HG02973 (cell line): ENCODE measurements around the gene FAM156B.
"Not testable (repeated sequence)": the region's sequence is repeated elsewhere in the genome, so short reads cannot be mapped to it uniquely, and the experiment has no call there.

Source experiments
- ATAC-seq: cut with Tn5 transposase; IDR thresholded peaks from one replicate; pipeline ENCODE4 v1.9.1; 2021; ENCODE audit warnings: moderate library complexity; ENCODE audit not compliant: unreplicated experiment

The FAM156B gene

GRCh38 chrX:52896855-52897709 lies at the start of gene FAM156B:
Gene FAM156B, plus strand, starts transcription at chrX:52897330. Its CDS starts 9,896 bp downstream, at chrX:52907226.
- ATAC-seq: peak; percentile 78

DNA sequence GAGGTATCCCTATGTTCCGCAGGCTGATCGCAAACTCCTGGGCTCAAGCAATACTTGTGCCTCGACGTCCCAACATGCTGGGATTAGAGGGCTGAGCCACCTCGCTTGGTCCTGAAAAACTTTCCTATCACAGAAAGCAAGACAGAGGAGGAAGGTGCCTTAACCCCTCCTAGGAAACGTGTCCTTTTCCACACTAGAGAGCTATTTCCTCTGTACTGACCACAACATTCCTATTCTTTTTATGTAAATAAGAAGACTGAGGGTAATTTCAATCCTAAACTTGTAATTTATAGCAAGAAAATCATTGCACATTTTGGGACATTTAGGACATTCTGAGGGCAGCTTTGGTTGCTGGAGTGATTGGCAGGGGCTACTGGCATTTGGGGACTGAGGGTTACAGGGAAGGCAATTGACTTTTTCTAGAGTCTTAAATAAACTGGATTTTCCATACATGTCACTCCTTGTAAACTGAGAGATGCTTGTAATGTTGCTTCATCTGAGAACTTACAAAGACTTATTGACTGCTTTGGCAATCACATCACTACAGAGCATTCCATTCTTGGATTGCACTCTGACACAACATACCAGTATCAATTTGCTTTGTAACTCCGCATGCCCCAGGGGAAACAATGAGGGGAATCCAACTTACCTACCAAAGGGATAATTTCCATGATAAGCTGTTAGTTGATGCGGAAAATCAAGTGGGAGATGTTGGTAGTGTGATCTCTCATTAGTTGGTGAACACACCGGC lies 44.8 kb upstream of the FAM156B start:
- ATAC-seq: no peak

DNA sequence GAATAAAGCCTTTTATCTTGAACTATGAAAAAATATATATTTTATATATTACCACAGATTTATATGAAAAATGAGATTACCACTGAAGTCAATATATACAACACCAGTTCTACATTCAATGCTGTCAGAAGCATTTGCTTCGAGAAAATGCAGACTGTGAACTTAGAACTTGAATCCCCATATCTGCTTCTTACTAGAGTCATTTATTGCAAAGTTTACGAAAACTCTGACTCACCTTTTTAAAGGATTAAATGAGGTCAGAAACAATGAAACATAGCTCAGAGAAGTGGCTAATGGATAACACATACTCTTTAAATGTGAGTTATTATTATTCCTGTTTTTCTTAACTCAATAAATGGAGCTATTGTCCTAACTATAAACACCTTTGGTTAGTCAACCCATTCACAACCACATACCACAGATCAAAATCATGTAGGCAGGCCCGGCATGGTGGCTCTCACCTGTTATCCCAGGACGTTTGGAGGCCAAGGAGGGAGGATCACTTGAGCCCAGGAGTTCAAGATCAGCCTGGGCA lies 40.1 kb upstream of the FAM156B start:
- ATAC-seq: not testable (repeated sequence)

DNA sequence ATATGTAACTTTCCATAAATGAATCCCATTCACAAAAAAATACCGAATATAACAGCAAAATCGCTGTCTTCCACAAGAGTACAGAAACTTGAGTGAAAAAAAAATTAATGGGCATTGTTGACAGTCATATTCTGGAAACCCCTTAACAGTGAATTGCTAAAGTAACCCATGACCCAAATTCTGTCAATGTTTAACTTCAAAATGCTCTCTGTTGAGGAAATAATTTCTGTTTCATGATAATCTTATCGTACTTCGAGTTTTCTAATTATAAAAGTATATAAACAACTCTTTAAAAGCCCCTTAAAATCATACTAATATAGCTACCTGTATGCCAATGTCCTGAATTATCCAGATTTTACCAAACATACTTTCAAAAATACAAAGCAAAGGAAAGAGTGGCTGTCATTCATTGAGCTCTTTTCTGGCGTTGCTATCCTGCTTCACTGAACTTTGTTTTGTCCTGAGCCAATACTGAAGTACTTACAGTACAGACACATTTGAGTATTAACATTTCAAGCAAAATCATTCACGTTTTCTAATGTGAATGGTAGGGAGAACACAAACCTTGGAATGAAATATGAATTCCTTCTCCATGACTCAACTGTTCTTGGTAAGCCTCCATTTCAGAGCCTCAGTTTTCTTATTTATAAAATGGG lies 31.7 kb upstream of the FAM156B start:
- no peak for ATAC-seq

DNA sequence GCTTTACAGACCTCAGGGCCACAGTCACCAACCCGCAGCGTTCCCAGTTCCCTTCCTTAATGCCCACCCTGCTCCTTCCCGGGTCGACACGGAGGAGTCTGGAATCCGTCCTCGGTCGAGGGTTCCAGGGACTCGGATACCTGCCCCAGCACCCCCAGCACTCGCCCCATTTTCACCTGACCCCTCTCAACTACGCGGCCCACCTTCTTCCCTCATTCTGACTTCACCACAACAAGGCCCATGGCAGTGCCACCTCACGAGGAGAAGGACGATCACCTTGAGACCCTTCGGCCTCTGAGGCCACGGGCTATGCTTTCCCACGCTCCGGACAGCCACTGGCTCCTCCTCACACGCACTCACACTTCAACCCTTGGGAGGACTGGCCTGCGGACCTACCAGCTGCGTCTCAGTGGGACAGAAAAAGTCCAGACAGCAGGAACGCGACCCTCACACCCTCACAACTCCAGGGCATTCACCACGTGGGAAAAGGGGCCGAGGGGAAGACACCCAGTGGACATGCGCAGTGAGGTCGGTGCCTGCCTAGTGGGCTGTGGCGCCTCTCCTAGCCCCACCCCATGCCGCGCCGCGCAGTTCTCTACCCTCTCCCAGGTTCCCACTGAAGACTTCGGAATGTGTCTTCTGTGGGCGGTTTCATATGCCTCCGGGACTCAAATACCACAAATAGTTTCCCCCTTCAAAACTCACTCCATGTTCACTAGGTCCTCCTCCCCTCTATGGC lies 29.4 kb upstream of the FAM156B start, which contains the start of gene XAGE3:
Gene XAGE3, minus strand, starts transcription at position 474 of the 739 bp plus-strand sequence. CDS start 950 bp downstream, outside the sequence.
- no peak for ATAC-seq

GRCh38 chrX:52870046-52870445 lies 27.1 kb upstream of the FAM156B start:
- ATAC-seq: no peak

- not testable (repeated sequence) for ATAC-seq
Observed at GRCh38 chrX:52873825-52874224, 23.3 kb upstream of the FAM156B start.

DNA sequence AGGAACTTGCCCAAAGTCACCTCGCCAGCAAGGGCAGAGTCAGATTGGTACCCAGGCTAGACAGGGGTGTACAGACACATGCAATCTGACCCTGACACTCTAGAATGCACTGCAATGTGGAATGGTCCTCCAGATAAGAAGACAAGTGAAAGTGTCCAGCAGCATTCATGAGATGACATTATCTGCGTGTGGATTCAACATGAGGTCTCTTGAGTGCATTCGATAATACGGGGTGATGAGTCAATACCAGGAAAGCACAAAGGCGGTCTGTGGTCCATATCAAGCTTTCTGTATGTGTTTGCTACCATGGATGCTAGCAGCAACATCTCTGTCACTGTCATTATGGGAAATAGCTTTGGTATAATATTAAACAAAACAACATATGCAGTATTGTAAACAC lies 22.5 kb upstream of the FAM156B start:
- ATAC-seq: no peak

DNA sequence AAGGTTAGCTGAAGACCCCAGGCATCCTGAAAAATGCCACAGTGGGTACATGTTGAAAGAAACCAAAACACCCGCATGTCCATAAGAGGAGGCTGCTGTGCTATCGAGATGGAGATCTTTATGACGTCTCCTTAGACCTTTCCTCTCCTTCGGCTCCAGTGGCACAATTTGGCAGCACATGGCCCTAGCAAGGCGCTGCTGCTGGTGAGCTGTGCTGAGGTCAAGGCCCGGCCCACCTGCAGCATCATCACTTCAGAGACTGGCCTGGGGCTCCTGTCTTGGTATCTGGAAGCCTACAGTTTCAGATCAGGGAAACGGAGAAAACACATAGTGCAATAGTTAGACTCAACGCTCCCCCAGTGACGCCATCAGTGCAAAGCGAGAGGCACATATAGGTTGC lies 21.7 kb upstream of the FAM156B start:
- ATAC-seq: not testable (repeated sequence)

DNA sequence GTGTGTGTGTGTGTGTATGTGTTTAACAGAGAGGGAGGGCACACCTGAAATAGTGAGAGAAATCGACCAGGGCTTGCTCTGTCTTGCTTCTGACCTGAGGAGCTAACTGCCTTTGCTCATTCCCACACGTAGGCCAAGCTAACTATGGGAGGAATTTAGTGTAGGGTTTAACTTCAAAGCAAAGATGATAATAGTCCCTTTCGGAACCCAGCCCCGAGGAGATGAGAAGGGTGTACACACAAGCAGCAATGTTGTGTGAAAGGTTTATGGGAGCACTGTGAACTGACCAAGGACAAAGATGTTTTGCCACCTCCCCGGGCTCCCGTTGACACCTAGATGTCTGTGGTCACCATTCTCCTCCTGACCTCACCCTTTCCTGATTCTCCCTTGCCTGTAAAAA lies 20.7 kb upstream of the FAM156B start:
- ATAC-seq: not testable (repeated sequence)

DNA sequence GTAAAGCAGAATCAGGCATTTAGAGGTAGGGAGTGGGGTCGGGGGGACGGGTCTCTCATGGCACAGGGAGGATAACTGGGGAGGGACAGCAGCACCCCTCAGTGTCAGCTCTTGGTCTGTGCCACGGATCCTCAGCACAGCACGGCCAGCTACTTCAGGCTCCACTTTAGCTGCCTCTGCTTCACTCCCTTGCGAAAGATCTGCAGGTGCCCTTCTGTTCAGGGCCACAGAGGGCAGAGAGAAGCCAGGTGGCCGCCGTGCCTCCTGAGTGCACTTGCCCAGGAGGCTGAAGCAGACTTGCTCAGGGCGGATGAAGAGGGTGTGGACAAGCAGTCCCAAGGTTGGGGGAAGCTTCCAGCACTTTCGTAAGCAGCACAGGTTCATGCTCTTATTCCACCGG lies 9.7 kb upstream of the FAM156B start:
- ATAC-seq: not testable (repeated sequence)

DNA sequence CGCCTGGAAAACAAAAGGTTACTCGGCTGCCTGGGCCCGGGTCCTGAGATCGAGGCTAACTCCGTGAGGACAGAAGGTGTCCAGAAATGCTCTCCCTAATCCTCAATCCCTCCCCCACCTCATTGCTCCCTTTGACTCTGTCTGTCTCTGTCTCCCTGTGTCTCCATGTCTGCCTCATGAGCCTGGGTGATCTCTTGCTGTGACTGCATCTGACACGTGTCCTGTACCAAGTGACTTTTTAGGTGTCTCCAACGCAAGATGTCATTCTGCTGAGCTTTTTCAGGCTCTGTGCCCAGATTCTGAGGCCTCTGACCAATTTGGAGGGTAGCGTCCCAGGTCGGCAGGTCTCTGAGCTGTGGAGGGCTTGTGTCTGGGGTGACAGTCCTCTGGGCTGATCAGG lies 9.0 kb upstream of the FAM156B start:
- ATAC-seq: not testable (repeated sequence)

- peak; percentile 20 for ATAC-seq
Observed at GRCh38 chrX:52896438-52896837, 692 bp upstream of the FAM156B start.

- ATAC-seq: not testable (repeated sequence)
Observed at GRCh38 chrX:52905531-52905930, 8.4 kb downstream of the FAM156B start.

DNA sequence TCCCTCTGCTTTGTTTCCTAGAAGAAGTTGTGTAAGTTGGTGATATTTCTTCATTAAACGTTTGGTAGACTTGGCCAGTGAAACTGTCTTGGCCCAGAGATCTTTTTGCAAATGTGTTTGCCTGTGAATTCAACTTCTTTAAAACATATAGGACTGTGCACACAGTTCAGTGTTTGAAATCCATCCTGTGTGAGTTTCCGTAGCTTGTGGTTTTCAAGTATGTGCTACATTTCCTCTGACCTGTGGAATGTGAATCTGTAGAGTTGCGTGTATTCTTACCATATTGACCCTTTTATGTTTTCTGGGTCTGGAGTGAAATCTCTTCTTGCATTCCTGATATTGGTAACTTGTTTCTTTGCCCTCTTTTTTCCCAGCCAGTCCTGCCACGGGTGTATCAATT lies 8.9 kb downstream of the FAM156B start:
- not testable (repeated sequence) for ATAC-seq

- not testable (repeated sequence) for ATAC-seq
Observed at GRCh38 chrX:52907137-52907536, 10.0 kb downstream of the FAM156B start.

DNA sequence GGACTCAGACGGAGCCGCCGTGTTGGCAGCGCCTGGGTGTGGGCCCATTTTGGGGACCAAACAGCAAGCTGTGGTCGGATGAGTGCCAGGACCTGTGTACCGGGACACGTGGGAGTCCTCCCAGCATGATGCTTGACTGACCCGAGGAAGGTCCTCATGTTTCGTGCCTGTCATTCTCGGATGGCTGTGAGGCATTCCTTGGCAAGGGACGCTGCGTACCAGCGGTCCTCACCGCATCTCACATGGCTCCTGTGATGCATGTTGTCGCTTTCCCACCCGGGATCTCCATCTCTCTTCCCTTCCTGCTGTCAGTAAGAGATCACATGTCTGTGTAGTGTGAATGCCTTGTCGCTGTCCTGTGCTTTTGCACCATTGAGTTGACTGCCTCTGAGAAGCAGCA lies 10.8 kb downstream of the FAM156B start:
- ATAC-seq: not testable (repeated sequence)

DNA sequence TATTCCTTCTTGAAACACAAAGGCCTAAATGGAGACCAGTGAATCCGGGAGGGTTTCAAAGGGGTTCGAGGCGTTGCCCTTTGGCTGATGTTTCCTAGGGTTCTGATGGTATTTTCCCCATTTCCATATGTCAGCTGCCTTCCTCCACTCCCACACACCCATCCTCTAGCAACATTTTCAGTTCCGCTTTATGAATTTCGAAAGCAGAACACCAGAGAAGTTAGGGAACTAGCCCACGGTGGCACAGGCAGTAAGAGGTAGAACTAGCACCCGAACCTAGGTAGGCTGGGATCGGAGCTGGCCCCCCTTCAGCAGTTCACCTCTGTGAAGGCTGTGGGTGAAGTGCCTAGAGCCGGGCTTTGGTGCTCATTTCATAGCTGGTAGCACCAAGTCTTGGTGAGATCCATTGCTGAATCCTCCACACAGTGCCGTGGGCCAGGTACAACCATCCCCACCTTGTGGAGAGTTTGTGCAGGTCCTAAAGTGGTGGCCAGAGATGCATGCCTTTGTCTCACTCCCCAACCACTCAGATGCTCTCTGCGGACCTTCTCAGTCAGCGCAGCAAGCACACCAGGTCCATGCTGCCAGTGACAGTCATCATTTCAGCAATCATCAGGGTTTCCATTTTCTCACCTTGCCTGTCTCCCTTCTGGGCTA lies 12.3 kb downstream of the FAM156B start:
- ATAC-seq: not testable (repeated sequence)

DNA sequence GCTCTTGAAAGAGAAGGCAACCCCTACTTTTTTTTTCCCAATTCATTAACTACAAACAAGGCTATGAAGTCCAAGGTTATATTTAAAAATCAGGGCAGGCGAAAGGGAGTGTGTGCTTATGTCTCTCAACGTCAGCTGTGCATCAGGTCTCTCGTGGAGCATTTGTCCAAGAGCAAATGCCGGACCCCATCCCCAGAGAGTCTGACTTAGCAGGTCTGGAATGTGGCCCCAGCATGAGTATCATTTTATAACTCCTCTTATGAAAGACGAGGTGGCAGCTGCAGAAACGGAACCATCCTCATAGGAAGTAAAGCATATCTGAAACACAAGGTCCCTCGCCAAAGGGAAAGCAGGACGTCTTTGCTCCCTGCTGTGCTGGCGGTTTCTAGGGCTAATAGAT lies 16.6 kb downstream of the FAM156B start:
- ATAC-seq: not testable (repeated sequence)

DNA sequence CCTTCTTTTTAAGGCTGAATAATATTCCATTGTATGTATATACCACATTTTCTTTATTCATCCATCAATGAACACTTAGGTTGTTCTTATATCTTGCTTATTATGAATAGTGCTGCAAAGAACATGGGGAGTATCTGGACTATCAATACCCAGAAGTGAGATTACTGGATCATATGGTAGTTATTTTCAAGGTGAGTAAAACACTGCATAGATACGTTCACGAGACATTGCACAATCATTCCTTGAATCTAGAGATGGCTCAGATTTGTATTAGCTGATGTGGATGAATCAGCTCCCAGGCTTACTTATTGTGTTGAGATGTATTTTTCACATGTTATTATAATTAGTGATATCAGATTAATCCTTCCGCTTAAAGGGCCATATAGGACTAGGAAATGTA lies 17.6 kb downstream of the FAM156B start:
- ATAC-seq: not testable (repeated sequence)
